Fibroblast of upper back skin (primary cell): ENCODE measurements around the gene SLC6A18.
"Not testable (repeated sequence)": the region's sequence is repeated elsewhere in the genome, so short reads cannot be mapped to it uniquely, and the experiment has no call there.

Experiments
- DNase-seq: peaks from one replicate; pipeline ENCODE4 v3.0.0-alpha.2; 2013

Gene SLC6A18

DNA sequence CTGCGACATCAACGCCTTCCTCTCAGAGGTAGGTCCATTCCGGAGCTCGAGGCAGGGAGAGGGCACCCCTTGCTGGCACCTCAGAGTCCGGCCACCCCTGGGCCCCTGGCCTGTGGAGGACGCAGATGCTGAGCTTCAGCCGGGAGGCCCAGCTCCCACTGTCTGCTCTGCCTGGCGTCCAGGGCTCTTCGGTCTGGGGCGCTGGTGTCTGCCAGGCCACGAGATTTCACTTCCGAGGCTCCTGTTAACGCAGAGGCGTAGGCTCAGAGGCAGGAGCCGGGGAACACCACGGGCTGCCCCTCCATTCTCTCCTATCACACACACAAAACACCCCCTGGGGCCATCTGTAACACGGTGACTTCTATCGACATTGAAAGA, 8.3 kb upstream of the SLC6A18 start:
- no peak for DNase-seq

DNA sequence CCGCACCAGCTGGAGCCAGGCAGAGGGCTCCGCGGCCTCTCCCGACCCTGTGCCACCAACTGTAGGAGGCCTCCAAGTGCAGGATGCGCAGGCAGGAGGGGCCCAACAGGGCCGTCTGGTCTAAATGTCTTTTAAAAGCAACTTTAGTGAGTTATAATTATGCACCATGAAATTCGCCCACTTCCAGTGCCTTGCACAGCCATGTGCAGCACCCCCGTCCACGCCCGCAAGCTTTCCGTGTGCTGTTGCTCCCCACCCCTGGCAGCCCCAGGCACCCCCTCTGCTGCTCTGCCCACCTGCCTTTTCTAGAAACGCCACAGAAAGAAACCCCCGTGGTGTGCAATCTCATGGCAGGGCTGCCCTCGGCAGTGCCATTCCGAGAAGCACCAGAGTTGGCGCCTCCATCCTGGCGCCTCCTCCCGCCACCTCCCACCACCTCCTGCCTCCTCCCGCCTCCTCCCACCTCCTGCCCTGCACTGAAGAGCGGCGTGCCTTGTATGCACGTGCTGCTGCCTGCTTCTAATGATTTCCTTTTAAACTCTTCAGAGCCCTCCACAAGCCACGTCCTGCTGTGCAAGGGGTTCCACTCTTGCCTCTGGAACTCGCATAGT, 7.5 kb upstream of the SLC6A18 start:
- DNase-seq = no peak

DNA sequence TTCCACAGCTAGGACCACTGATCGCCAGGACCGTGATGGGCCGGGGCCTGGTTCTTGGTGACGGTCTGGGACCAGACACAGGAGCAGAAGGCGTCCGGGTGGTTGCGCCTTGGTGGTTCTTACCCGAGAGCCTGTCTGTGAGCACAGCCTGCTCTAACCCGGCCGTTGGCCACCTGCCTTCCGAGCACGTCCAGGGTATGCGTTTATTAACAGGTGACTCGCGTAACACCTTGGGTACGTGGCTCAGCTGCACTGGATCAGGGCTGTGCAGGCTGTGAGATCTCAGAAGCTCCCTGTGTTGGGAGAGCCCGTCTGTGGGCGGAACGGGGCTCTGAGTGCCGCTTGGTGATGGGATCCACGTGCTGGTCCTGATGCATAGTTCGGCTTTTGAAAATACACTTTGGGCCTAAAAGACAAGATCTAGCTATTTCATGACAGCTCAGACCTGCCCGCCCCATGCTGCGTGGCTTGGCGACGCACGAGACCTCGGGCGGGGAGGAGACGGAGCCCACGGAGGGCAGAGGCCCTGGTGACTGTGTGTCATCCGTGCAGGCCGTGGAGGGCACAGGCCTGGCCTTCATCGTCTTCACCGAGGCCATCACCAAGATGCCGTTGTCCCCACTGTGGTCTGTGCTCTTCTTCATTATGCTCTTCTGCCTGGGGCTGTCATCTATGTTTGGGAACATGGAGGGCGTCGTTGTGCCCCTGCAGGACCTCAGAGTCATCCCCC, 6.7 kb upstream of the SLC6A18 start:
- DNase-seq = no peak

- no peak for DNase-seq
Observed at GRCh38 chr5:1219098-1219767, 5.9 kb upstream of the SLC6A18 start.

GRCh38 chr5:1219768-1220100, 5.4 kb upstream of the SLC6A18 start:
- DNase-seq = no peak

DNA sequence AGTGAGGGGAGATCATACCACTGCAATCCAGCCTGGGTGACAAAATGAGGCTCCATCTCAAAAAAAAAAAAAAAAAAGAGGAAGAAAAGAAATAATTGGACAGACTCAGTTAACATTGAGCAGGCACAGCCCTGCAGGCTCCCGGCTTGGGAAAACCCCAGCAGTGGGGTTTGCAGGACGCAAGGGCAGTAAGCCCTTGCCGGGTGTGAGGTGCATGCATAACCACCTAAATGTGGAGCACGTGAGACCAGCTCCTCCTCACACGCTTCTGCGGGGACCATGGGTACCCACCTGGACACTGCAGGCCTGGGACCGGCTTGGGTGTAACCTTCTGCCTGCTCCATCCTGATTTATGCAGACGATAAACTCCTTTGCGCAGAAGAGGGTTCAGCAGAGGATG, 4.8 kb upstream of the SLC6A18 start:
- DNase-seq = no peak

DNA sequence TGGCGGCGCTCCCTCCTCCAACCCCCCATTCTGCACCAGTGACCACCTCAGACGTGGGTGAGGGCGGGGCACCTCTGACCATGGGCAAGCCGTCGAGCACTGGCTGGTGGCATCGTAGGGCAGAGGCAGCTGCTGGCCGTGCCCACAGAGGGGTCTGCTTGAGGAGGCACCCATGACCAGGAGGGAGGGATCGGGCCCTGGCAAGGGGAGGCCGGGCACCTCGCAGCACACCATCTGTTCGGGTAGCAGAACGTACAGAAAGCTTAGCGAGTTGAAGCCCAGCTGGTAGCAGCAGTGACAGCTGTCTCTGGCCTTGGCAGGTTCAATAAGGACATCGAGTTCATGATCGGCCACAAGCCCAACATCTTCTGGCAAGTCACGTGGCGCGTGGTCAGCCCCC, 4.3 kb upstream of the SLC6A18 start:
- no peak for DNase-seq

DNA sequence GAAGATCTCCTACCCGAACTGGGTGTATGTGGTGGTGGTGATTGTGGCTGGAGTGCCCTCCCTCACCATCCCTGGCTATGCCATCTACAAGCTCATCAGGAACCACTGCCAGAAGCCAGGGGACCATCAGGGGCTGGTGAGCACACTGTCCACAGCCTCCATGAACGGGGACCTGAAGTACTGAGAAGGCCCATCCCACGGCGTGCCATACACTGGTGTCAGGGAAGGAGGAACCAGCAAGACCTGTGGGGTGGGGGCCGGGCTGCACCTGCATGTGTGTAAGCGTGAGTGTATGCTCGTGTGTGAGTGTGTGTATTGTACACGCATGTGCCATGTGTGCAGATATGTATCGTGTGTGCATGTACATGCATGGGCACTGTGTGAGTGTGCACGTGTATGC, 3.5 kb upstream of the SLC6A18 start:
- no peak for DNase-seq

DNA sequence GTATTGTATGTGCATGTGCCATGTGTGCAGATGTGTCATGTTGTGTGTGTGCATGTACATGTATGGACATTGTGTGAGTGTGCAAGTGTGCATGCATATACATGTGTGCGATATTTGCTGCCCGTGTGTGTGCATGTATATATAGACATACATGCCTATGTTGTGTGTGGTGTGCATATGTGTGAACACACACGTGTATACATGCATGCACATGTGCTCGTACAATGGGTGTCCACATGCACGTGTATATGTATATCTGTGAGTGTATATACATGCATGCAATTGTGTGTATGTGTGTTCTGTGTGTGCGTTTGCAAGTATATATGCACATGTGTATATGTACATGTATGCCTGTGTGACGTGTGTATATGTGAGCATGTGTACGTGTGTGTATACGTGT, 3.0 kb upstream of the SLC6A18 start:
- DNase-seq = no peak

DNA sequence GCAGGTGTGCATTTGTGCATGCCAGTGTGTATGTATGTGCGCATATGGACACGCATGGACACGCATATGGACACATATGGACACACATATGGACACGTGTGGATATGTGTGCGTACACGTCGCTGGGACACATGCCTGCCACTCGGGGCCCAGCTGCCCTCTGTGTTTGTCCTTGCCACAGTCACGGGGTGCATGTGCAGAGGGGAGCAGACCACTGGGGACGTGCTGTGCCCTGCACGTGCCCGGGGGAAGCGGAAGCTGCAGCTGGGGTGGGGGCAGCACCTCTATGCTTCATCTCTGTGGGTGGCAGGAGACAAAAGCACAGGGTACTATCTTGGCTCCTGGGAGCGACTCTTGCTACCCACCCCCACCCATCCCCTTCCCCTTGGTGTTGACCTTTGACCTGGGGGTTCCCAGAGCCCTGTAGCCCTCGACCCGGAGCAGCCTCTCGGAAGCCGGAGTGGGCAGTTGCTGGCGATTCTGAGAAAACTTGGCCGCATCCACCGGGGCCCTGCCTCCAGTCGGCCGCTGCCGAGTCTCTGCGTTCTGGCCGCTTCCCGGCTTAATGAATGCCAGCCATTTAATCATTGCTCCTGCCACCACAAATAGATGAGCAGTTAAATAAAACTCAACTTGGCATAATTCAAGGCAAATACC, 2.4 kb upstream of the SLC6A18 start:
- DNase-seq = no peak

GRCh38 chr5:1223278-1223670, 1.9 kb upstream of the SLC6A18 start:
- no peak for DNase-seq

DNA sequence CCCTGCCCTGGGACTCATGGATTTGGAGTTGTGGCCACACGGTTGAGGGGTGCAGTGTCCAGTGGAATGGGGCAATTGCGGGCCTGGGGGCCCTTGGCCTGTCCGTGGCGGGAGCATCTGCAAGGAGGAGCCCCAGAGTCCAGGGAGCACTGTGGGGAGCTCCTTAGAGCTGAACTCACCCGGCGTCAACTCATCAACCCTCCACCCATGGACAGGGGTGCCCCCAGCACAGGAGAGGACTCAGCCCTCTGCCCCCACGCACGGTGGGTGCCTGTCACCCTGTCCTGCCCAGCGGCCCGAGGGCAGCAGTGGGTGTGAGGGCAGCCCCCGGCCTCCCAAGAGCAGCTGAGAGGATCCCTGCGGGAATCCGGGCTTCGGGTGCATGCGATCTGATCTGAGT, 550 bp upstream of the SLC6A18 start:
- no peak for DNase-seq

GRCh38 chr5:1226231-1226630, 1.1 kb downstream of the SLC6A18 start:
- DNase-seq = no peak

GRCh38 chr5:1226839-1227581, 1.8 kb downstream of the SLC6A18 start:
- no peak for DNase-seq

GRCh38 chr5:1227667-1228066, 2.5 kb downstream of the SLC6A18 start:
- DNase-seq = no peak

DNA sequence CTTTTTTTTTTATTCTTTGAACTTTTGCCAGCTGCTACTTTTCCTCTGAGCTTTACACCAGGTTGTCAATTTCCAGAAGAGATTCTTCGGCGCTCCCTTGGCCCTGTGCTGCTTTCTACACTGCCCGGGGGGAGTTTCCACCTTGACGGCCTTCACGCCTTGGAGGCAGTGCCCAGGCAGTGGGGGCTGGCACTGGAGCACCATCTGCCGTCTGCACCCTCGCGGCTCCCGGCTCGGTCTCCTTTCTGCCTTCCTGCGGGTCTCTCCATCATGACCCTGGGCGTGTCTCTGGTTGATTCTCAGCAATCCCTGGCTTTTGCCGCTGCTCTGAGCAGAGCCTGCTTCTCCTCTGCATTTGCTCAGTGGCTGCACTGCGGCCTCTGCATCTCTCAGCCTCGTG, 2.9 kb downstream of the SLC6A18 start:
- DNase-seq = no peak

DNA sequence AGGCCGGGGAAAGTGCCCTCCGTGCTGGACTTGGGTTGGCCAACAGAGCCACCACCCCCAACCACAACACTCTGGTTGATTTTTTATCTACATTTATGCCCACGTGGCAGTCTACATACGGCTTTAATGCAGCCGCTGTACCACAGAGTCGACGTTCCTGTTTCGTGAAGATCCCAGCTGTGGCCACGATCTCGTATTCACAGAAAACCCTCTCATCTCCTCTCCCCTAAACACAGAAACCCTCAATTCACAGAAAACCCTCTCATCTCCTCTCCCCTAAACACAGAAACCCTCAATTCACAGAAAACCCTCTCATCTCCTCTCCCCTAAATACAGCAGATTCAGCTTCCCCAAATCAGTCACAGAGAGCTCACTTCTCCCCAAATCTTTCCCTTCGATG, 3.8 kb downstream of the SLC6A18 start:
- not testable (repeated sequence) for DNase-seq

- DNase-seq = no peak
Observed at GRCh38 chr5:1229822-1230221, 4.6 kb downstream of the SLC6A18 start.

- no peak for DNase-seq
Observed at GRCh38 chr5:1230551-1230950, 5.4 kb downstream of the SLC6A18 start.

GRCh38 chr5:1231354-1231905, 6.2 kb downstream of the SLC6A18 start:
- no peak for DNase-seq

GRCh38 chr5:1232780-1233179, 7.6 kb downstream of the SLC6A18 start:
- no peak for DNase-seq

- no peak for DNase-seq
Observed at GRCh38 chr5:1235379-1235778, 10.2 kb downstream of the SLC6A18 start.

GRCh38 chr5:1235838-1236237, 10.7 kb downstream of the SLC6A18 start:
- DNase-seq = no peak
